T-helper 1 cell treated with Interleukin-12 subunit alpha and Interleukin-12 subunit beta and Interleukin-4 antibody, amounts not matched to agents 30 μg/mL and 1 μg/mL, for 36 hours (primary cell): ENCODE measurements around the gene RNF44.

Source experiments
- H3K27ac Mint-ChIP-seq: one replicate; pipeline ENCODE4 v1.8.0; 2021; ENCODE audit warnings: mild to moderate bottlenecking, mixed read lengths
- H3K27me3 Mint-ChIP-seq: one replicate; pipeline ENCODE4 v1.8.0; 2021; ENCODE audit warnings: low read depth, mixed read lengths
- H3K36me3 Mint-ChIP-seq: one replicate; pipeline ENCODE4 v1.8.0; 2021; ENCODE audit warnings: low read depth, mixed read lengths
- H3K4me1 Mint-ChIP-seq: one replicate; pipeline ENCODE4 v1.8.0; 2021; ENCODE audit warnings: low read depth, mixed read lengths
- H3K4me3 Mint-ChIP-seq: one replicate; pipeline ENCODE4 v1.8.0; 2021; ENCODE audit warnings: mild to moderate bottlenecking, moderate library complexity, mixed read lengths
- H3K9me3 Mint-ChIP-seq: one replicate; pipeline ENCODE4 v1.8.0; 2021; ENCODE audit warnings: mixed read lengths

RNF44 gene

GRCh38 chr5:176525677-176526076, 11.5 kb downstream of the RNF44 start:
- no peak overlapping the region for H3K27ac Mint-ChIP-seq
- peaks cover 23% of the 10 kb centered on the region for H3K36me3 Mint-ChIP-seq
- H3K9me3 Mint-ChIP-seq = no peaks in the 10 kb centered on the region
- H3K4me1 Mint-ChIP-seq = peaks cover 5% of the 10 kb centered on the region
- H3K4me3 Mint-ChIP-seq = no peak overlapping the region
- no peaks in the 10 kb centered on the region for H3K27me3 Mint-ChIP-seq

- no peak overlapping the region for H3K4me3 Mint-ChIP-seq
- no peak overlapping the region for H3K27ac Mint-ChIP-seq
- no peaks in the 10 kb centered on the region for H3K27me3 Mint-ChIP-seq
Observed at GRCh38 chr5:176524987-176525386, 12.2 kb downstream of the RNF44 start.

GRCh38 chr5:176524138-176524537, 13.1 kb downstream of the RNF44 start:
- no peaks in the 10 kb centered on the region for H3K9me3 Mint-ChIP-seq
- no peak overlapping the region for H3K27ac Mint-ChIP-seq

More at GRCh38 chr5:176524987-176525386, 12.2 kb downstream of the RNF44 start:
- Mint-ChIP-seq H3K4me1 (peaks cover 5% of the 10 kb centered on the region), H3K9me3 (no peaks in the 10 kb centered on the region), H3K36me3 (peaks cover 23% of the 10 kb centered on the region)

GRCh38 chr5:176521699-176522263, 15.4 kb downstream of the RNF44 start:
- H3K27me3 Mint-ChIP-seq = peaks cover 4% of the 10 kb centered on the region
- peaks cover 5% of the 10 kb centered on the region for H3K4me1 Mint-ChIP-seq
- H3K9me3 Mint-ChIP-seq = no peaks in the 10 kb centered on the region
- H3K4me3 Mint-ChIP-seq = no peak overlapping the region
- peaks cover 8% of the 10 kb centered on the region for H3K36me3 Mint-ChIP-seq
- no peak overlapping the region for H3K27ac Mint-ChIP-seq

More at GRCh38 chr5:176524138-176524537, 13.1 kb downstream of the RNF44 start:
- H3K4me1 Mint-ChIP-seq = no peaks in the 10 kb centered on the region
- H3K27me3 Mint-ChIP-seq = no peaks in the 10 kb centered on the region
- peaks cover 17% of the 10 kb centered on the region for H3K36me3 Mint-ChIP-seq
- H3K4me3 Mint-ChIP-seq = no peak overlapping the region

GRCh38 chr5:176521286-176521685, 15.9 kb downstream of the RNF44 start:
- Mint-ChIP-seq H3K9me3 (no peaks in the 10 kb centered on the region), H3K27ac (no peak overlapping the region), H3K4me3 (no peak overlapping the region), H3K4me1 (peaks cover 5% of the 10 kb centered on the region), H3K27me3 (peaks cover 4% of the 10 kb centered on the region), H3K36me3 (peaks cover 6% of the 10 kb centered on the region)

- Mint-ChIP-seq H3K4me3 (no peak overlapping the region), H3K27me3 (peaks cover 4% of the 10 kb centered on the region), H3K27ac (no peak overlapping the region), H3K4me1 (peaks cover 5% of the 10 kb centered on the region), H3K36me3 (peaks cover 2% of the 10 kb centered on the region), H3K9me3 (no peaks in the 10 kb centered on the region)
Observed at GRCh38 chr5:176519810-176520720, 17.1 kb downstream of the RNF44 start.

GRCh38 chr5:176517053-176517661, 20.0 kb downstream of the RNF44 start:
- no peaks in the 10 kb centered on the region for H3K9me3 Mint-ChIP-seq
- no peaks in the 10 kb centered on the region for H3K36me3 Mint-ChIP-seq
- no peak overlapping the region for H3K27ac Mint-ChIP-seq
- H3K4me1 Mint-ChIP-seq = peaks cover 5% of the 10 kb centered on the region
- no peak overlapping the region for H3K4me3 Mint-ChIP-seq
- H3K27me3 Mint-ChIP-seq = peaks cover 4% of the 10 kb centered on the region

GRCh38 chr5:176515396-176515795, 21.8 kb downstream of the RNF44 start:
- H3K4me1 Mint-ChIP-seq = peaks cover 5% of the 10 kb centered on the region
- no peak overlapping the region for H3K27ac Mint-ChIP-seq
- no peak overlapping the region for H3K4me3 Mint-ChIP-seq
- peaks cover 4% of the 10 kb centered on the region for H3K27me3 Mint-ChIP-seq
- H3K9me3 Mint-ChIP-seq = no peaks in the 10 kb centered on the region
- no peaks in the 10 kb centered on the region for H3K36me3 Mint-ChIP-seq

GRCh38 chr5:176514244-176514950, 22.8 kb downstream of the RNF44 start:
- Mint-ChIP-seq H3K36me3 (peaks cover 3% of the 10 kb centered on the region), H3K4me3 (no peak overlapping the region), H3K27me3 (peaks cover 4% of the 10 kb centered on the region), H3K4me1 (peaks cover 5% of the 10 kb centered on the region), H3K9me3 (no peaks in the 10 kb centered on the region), H3K27ac (no peak overlapping the region)

- H3K4me3 Mint-ChIP-seq = no peak overlapping the region
- H3K27ac Mint-ChIP-seq = no peak overlapping the region
- peaks cover 5% of the 10 kb centered on the region for H3K4me1 Mint-ChIP-seq
- H3K36me3 Mint-ChIP-seq = peaks cover 3% of the 10 kb centered on the region
- H3K27me3 Mint-ChIP-seq = peaks cover 4% of the 10 kb centered on the region
- H3K9me3 Mint-ChIP-seq = no peaks in the 10 kb centered on the region
Observed at GRCh38 chr5:176513788-176514187, 23.4 kb downstream of the RNF44 start.

- H3K27me3 Mint-ChIP-seq = no peaks in the 10 kb centered on the region
- H3K4me3 Mint-ChIP-seq = no peak overlapping the region
- peaks cover 34% of the 10 kb centered on the region for H3K36me3 Mint-ChIP-seq
- H3K4me1 Mint-ChIP-seq = no peaks in the 10 kb centered on the region
- no peaks in the 10 kb centered on the region for H3K9me3 Mint-ChIP-seq
- H3K27ac Mint-ChIP-seq = no peak overlapping the region
Observed at GRCh38 chr5:176508603-176509002, 28.6 kb downstream of the RNF44 start.

- no peak overlapping the region for H3K27ac Mint-ChIP-seq
- peaks cover 34% of the 10 kb centered on the region for H3K36me3 Mint-ChIP-seq
- H3K27me3 Mint-ChIP-seq = no peaks in the 10 kb centered on the region
- H3K4me1 Mint-ChIP-seq = no peaks in the 10 kb centered on the region
- no peak overlapping the region for H3K4me3 Mint-ChIP-seq
- H3K9me3 Mint-ChIP-seq = no peaks in the 10 kb centered on the region
Observed at GRCh38 chr5:176507911-176508310, 29.3 kb downstream of the RNF44 start.

GRCh38 chr5:176503496-176503895, 33.7 kb downstream of the RNF44 start:
- H3K36me3 Mint-ChIP-seq = peaks cover 46% of the 10 kb centered on the region

GRCh38 chr5:176501333-176501732, 35.9 kb downstream of the RNF44 start:
- Mint-ChIP-seq H3K9me3 (no peaks in the 10 kb centered on the region), H3K36me3 (peaks cover 37% of the 10 kb centered on the region)

More at GRCh38 chr5:176503496-176503895, 33.7 kb downstream of the RNF44 start:
- no peaks in the 10 kb centered on the region for H3K4me1 Mint-ChIP-seq
- no peaks in the 10 kb centered on the region for H3K9me3 Mint-ChIP-seq
- no peaks in the 10 kb centered on the region for H3K27me3 Mint-ChIP-seq
- no peak overlapping the region for H3K4me3 Mint-ChIP-seq
- H3K27ac Mint-ChIP-seq = no peak overlapping the region

More at GRCh38 chr5:176501333-176501732, 35.9 kb downstream of the RNF44 start:
- no peaks in the 10 kb centered on the region for H3K4me1 Mint-ChIP-seq
- H3K4me3 Mint-ChIP-seq = no peak overlapping the region
- H3K27me3 Mint-ChIP-seq = no peaks in the 10 kb centered on the region
- no peak overlapping the region for H3K27ac Mint-ChIP-seq
